K562 (cell line): ENCODE results near the gene FASN. TPM values are rescaled to one million over a fixed set of nuclear protein-coding genes. Genes with fewer than 3 reads are reported as not detected.

Experiments
- ATAC-seq: fragments of 200-7000 bp; cut with Tn5 transposase; 3 replicates; pipeline ENCODE4 v1.9.1; 2020; ENCODE audit warnings: moderate library complexity
- BruUV-seq: library from RNA; stranded (reverse); fragments of 400-500 nt; replicated peaks from 2 replicates; lab custom pipeline; 2021; lab: Mats Ljungman, UMichigan
- CTCF ChIA-PET: fragments of 300-600 bp; formaldehyde crosslinking; extraction: SDS; loops from one replicate; lab custom pipeline; 2021; ENCODE audit warnings: low intra/inter-chr PET ratio; lab: Yijun Ruan, JAX
- POLR2A ChIA-PET: fragments of 300-600, 350-650 bp; sonication (Branson Sonifier 250); formaldehyde crosslinking; extraction: SDS; loops from one replicate; lab custom pipeline; 2021; ENCODE audit warnings: antibody characterized with exemption, inconsistent platforms; lab: Yijun Ruan, JAX
- DNase-seq, 4 experiments: peaks; one replicate each; pipeline versions ENCODE4 v3.0.0 to v3.0.0-alpha.2; 2011 to 2018; ENCODE audit warnings: low spot score in 3 of 4, mixed read lengths in 3 of 4; ENCODE audit errors: extremely low read depth in 1 of 4
- FAIRE-seq: peaks from 2 replicates; lab custom pipeline; 2011; peaks lifted over from hg19 to GRCh38; lab: Jason Lieb, UNC
- H2AFZ ChIP-seq: 2 replicates; pipeline ENCODE4 v1.6.0; 2011; ENCODE audit warnings: low read depth, low read length, control low read depth, inconsistent platforms
- H3K27ac ChIP-seq: fragments of 200-600 bp; 3 replicates; pipeline ENCODE4 v1.8.0; 2011; ENCODE audit warnings: low read depth, mild to moderate bottlenecking, control low read depth, inconsistent platforms, low read length, moderate library complexity, mixed read lengths; ENCODE audit errors: extremely low read depth
- H3K27me3 ChIP-seq, 2 experiments: fragments of 300-600 bp in 1 of 2; 2 replicates in 1 of 2; 3 replicates in 1 of 2; pipeline versions ENCODE4 v1.6.0 to v1.8.0; 2011; ENCODE audit warnings: inconsistent platforms in 2 of 2, low read length in 2 of 2, mild to moderate bottlenecking in 1 of 2, mixed read lengths in 1 of 2, moderate library complexity in 1 of 2; ENCODE audit not compliant: control insufficient read depth in 2 of 2, insufficient read depth in 2 of 2
- H3K36me3 ChIP-seq: fragments of 300-600 bp; 3 replicates; pipeline ENCODE4 v1.8.0; 2011; ENCODE audit warnings: mild to moderate bottlenecking, low read length, inconsistent platforms; ENCODE audit not compliant: control insufficient read depth, insufficient read depth
- H3K4me1 ChIP-seq, 2 experiments: fragments of 200-600 bp in 1 of 2; replicated peaks in 1 of 2; 2 replicates in 1 of 2; 3 replicates in 1 of 2; pipeline versions ENCODE4 v1.5.1 to v1.8.0; 2011; ENCODE audit warnings: inconsistent platforms in 2 of 2, low read length in 2 of 2, mild to moderate bottlenecking in 1 of 2, mixed read lengths in 1 of 2, moderate library complexity in 1 of 2; ENCODE audit not compliant: control insufficient read depth in 2 of 2, insufficient read depth in 2 of 2
- H3K4me2 ChIP-seq: 2 replicates; pipeline ENCODE4 v1.6.1; 2011; ENCODE audit warnings: low read length, control low read depth, inconsistent platforms, mixed read lengths; ENCODE audit not compliant: insufficient read depth
- H3K4me3 ChIP-seq: fragments of 200-600 bp; sonication (generic), shearing (Covaris generic); 2 replicates; pipeline ENCODE4 v1.5.1; 2016; ENCODE audit warnings: control low read depth, inconsistent platforms
- H3K79me2 ChIP-seq: fragments of 200-600 bp; 3 replicates; pipeline ENCODE4 v1.8.0; 2011; ENCODE audit warnings: low read length, inconsistent platforms; ENCODE audit not compliant: control insufficient read depth, insufficient read depth
- H3K9ac ChIP-seq, 2 experiments: 2 replicates each; pipeline versions ENCODE4 v1.6.0 to v1.6.1; 2011; ENCODE audit warnings: low read depth in 2 of 2, low read length in 2 of 2, control low read depth in 1 of 2, inconsistent platforms in 1 of 2, mild to moderate bottlenecking in 1 of 2, mixed read lengths in 1 of 2; ENCODE audit not compliant: insufficient read depth in 1 of 2
- H3K9me1 ChIP-seq: one replicate; pipeline ENCODE4 v1.6.0; 2011; ENCODE audit warnings: inconsistent platforms, mild to moderate bottlenecking, low read length, moderate library complexity; ENCODE audit not compliant: control insufficient read depth, insufficient read depth
- H3K9me3 ChIP-seq: replicated peaks from 2 replicates; pipeline ENCODE4 v1.5.1; 2011; ENCODE audit warnings: low read depth, low read length, inconsistent platforms; ENCODE audit not compliant: control insufficient read depth, insufficient read depth
- H4K20me1 ChIP-seq: replicated peaks from 2 replicates; pipeline ENCODE4 v1.6.1; 2011; ENCODE audit warnings: low read length, inconsistent platforms, mixed read lengths; ENCODE audit not compliant: control insufficient read depth, insufficient read depth
- ERF ChIP-seq: fragments of 450-650 bp; formaldehyde crosslinking; IDR thresholded peaks from 2 replicates; pipeline ENCODE4 v1.4.0; 2020; ENCODE audit warnings: mild to moderate bottlenecking, mixed read lengths
- PHB ChIP-seq: fragments of 250-450 bp; sonication (Bioruptor Pico); IDR thresholded peaks from 2 replicates; pipeline ENCODE4 v1.5.0; 2021
- SMARCB1 ChIP-seq: IDR thresholded peaks from 2 replicates; pipeline ENCODE4 v1.6.1; 2011; ENCODE audit warnings: improper control_type of control experiment, low read depth; ENCODE audit not compliant: insufficient read length
- TARDBP ChIP-seq: fragments of 450-650 bp; IDR thresholded peaks from 2 replicates; pipeline ENCODE4 v1.6.1; 2016
- WGBS: fragments of 100-300 bp; shearing (Covaris generic); methylation state at CpG from one replicate; pipeline ENCODE4 v1.1.6; 2016; ENCODE audit warnings: low coverage, mixed read lengths; ENCODE audit not compliant: insufficient coverage; ENCODE audit errors: missing lambda C conversion rate; 5-methylcytosine and 5-hydroxymethylcytosine counted together
- in situ Hi-C: fragments of 300-500 bp; cut with MboI; formaldehyde crosslinking; loops from 4 replicates; pipeline ENCODE4 v1.15.0; 2018; ENCODE audit warnings: inconsistent platforms, mixed read lengths
- intact Hi-C: fragments of 100-400 bp; cut with micrococcal nuclease; formaldehyde crosslinking; loops from 2 replicates; pipeline ENCODE4 v1.14.2; 2022
- polyA plus RNA-seq, 8 experiments: library from polyadenylated mRNA; depleted of rRNA in 4 of 8; stranded (reverse) in 5 of 8; unstranded in 3 of 8; fragments of >200 nt; fragmentation: Nextera tagmentation in 2 of 8; fragmentation: Illumina TruSeq in 1 of 8; extraction: Ambion mirVana in 2 of 8; extraction: Trizol in 1 of 8; gene quantifications; 2 replicates each; pipeline versions ENCODE4 v1.2.1 to v1.2.3, GENCODE V29; 2011 to 2014; ENCODE audit warnings: inconsistent platforms in 1 of 8, missing spikeins in 1 of 8
- total RNA-seq, 7 experiments: library from RNA; depleted of rRNA in 6 of 7; stranded (reverse); fragments of >200 nt in 6 of 7; fragmentation: Illumina TruSeq in 2 of 7; extraction: Trizol in 2 of 7; gene quantifications; 2 replicates each; pipeline versions ENCODE4 v1.2.1 to v1.2.3, GENCODE V29; 2011 to 2021; ENCODE audit warnings: low replicate concordance in 1 of 7
- TF ChIP-seq, protein P1 (sequence below): fragments of 200-600 bp; sonication (generic); IDR thresholded peaks from one replicate; pipeline ENCODE4 v1.6.1; 2012; ENCODE audit warnings: mild to moderate bottlenecking, low read depth, low read length, inconsistent platforms
- TF ChIP-seq, protein P2 (sequence below): sonication (generic); formaldehyde crosslinking; IDR thresholded peaks from 2 replicates; pipeline ENCODE4 v1.8.1; 2023; ENCODE audit warnings: mild to moderate bottlenecking, missing genetic modification reagents
- TF ChIP-seq, protein P3 (sequence below): fragments of 450-650 bp; formaldehyde crosslinking; IDR thresholded peaks from 2 replicates; pipeline ENCODE4 v1.4.0; 2022; ENCODE audit warnings: mild to moderate bottlenecking, moderate library complexity

Gene FASN
- total and polyA plus RNA-seq, 9 of the 15 experiments (the other 6 are each of a cell fraction or from before 2014, with no cell fraction given): 0.15 to 663 (median 49.9) TPM

DNA sequence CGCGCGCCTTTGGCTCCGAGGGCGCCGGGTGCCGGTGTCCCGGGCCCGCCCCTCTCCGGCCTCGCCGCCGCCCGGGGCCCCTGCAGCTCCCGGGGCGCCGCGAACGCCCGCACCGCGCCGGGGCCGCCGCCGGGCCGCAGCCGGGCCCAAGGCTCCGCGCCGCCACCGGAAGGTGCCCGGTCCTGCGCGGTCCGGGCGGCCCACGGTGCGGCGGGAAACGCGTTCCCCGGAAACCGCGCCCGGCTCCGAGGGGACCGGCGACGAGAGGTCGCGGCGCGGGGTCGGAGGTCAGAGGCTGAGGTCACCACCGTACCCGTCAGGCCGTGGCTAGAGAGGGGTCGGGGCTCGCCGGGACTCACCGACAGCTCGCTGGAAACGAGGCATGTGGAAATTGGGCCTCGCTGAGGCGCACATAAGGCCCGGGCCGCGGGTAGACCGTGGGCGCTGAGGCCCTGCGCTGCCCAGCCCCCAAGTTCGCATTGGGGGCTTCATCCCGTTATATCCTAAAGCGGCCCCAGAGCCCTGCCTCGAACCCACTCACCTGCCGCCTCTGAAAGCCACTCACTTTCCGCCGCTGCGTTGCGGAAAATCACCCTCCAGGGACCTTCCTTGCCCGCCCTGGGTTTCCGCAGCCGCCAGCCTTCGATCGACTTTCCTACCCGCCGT, 32.3 kb downstream of the FASN start, which contains the start of gene DUS1L:
Gene DUS1L (minus strand): TSS at position 167 of the 666 bp plus-strand sequence. CDS start 745 bp downstream, outside the sequence.
- H3K79me2 ChIP-seq: peaks cover 28% of the 10 kb centered on the region
- peaks cover 3 to 54% of the 10 kb centered on the region in 2 experiments; a peak in 3 of 5 replicates for H3K4me1 ChIP-seq
- ATAC-seq (peak; percentile 81), DNase-seq (peak; percentile 76 to 91 (median 89)), FAIRE-seq (no peak)
- WGBS: 27% methylated on average over 59 of the region's 88 CpGs
- H3K27me3 ChIP-seq: no peaks in the 10 kb centered on the region
- peak within 1 kb of the TSS; percentile 98 to 100 for H3K9ac ChIP-seq
- peaks cover 37% of the 10 kb centered on the region; the same call in 2 of the 3 replicates for H3K36me3 ChIP-seq
- in situ Hi-C loops (no loop called here), intact Hi-C loops (no loop called here)
- H3K27ac ChIP-seq: peak within 1 kb of the TSS; percentile 87
- no peaks in the 10 kb centered on the region for H3K9me1 ChIP-seq
- ChIA-PET POLR2A (interaction anchor here (1.0 to 3.9 kb wide), 4 partner anchors 11 to 33 kb away, joined by 3 to 24 read pairs (median 5); partner anchors contain the start of gene FASN), CTCF (no interaction called here)
- TSS peak; percentile 97 for BruUV-seq
- H2AFZ ChIP-seq: peak within 1 kb of the TSS; percentile 99
- H3K9me3 ChIP-seq: no peaks in the 10 kb centered on the region
- H4K20me1 ChIP-seq: no peaks in the 10 kb centered on the region
- peak within 1 kb of the TSS; percentile 91 for H3K4me2 ChIP-seq
- peak within 1 kb of the TSS; percentile 99 for H3K4me3 ChIP-seq
- TF ChIP-seq, protein P1, sequence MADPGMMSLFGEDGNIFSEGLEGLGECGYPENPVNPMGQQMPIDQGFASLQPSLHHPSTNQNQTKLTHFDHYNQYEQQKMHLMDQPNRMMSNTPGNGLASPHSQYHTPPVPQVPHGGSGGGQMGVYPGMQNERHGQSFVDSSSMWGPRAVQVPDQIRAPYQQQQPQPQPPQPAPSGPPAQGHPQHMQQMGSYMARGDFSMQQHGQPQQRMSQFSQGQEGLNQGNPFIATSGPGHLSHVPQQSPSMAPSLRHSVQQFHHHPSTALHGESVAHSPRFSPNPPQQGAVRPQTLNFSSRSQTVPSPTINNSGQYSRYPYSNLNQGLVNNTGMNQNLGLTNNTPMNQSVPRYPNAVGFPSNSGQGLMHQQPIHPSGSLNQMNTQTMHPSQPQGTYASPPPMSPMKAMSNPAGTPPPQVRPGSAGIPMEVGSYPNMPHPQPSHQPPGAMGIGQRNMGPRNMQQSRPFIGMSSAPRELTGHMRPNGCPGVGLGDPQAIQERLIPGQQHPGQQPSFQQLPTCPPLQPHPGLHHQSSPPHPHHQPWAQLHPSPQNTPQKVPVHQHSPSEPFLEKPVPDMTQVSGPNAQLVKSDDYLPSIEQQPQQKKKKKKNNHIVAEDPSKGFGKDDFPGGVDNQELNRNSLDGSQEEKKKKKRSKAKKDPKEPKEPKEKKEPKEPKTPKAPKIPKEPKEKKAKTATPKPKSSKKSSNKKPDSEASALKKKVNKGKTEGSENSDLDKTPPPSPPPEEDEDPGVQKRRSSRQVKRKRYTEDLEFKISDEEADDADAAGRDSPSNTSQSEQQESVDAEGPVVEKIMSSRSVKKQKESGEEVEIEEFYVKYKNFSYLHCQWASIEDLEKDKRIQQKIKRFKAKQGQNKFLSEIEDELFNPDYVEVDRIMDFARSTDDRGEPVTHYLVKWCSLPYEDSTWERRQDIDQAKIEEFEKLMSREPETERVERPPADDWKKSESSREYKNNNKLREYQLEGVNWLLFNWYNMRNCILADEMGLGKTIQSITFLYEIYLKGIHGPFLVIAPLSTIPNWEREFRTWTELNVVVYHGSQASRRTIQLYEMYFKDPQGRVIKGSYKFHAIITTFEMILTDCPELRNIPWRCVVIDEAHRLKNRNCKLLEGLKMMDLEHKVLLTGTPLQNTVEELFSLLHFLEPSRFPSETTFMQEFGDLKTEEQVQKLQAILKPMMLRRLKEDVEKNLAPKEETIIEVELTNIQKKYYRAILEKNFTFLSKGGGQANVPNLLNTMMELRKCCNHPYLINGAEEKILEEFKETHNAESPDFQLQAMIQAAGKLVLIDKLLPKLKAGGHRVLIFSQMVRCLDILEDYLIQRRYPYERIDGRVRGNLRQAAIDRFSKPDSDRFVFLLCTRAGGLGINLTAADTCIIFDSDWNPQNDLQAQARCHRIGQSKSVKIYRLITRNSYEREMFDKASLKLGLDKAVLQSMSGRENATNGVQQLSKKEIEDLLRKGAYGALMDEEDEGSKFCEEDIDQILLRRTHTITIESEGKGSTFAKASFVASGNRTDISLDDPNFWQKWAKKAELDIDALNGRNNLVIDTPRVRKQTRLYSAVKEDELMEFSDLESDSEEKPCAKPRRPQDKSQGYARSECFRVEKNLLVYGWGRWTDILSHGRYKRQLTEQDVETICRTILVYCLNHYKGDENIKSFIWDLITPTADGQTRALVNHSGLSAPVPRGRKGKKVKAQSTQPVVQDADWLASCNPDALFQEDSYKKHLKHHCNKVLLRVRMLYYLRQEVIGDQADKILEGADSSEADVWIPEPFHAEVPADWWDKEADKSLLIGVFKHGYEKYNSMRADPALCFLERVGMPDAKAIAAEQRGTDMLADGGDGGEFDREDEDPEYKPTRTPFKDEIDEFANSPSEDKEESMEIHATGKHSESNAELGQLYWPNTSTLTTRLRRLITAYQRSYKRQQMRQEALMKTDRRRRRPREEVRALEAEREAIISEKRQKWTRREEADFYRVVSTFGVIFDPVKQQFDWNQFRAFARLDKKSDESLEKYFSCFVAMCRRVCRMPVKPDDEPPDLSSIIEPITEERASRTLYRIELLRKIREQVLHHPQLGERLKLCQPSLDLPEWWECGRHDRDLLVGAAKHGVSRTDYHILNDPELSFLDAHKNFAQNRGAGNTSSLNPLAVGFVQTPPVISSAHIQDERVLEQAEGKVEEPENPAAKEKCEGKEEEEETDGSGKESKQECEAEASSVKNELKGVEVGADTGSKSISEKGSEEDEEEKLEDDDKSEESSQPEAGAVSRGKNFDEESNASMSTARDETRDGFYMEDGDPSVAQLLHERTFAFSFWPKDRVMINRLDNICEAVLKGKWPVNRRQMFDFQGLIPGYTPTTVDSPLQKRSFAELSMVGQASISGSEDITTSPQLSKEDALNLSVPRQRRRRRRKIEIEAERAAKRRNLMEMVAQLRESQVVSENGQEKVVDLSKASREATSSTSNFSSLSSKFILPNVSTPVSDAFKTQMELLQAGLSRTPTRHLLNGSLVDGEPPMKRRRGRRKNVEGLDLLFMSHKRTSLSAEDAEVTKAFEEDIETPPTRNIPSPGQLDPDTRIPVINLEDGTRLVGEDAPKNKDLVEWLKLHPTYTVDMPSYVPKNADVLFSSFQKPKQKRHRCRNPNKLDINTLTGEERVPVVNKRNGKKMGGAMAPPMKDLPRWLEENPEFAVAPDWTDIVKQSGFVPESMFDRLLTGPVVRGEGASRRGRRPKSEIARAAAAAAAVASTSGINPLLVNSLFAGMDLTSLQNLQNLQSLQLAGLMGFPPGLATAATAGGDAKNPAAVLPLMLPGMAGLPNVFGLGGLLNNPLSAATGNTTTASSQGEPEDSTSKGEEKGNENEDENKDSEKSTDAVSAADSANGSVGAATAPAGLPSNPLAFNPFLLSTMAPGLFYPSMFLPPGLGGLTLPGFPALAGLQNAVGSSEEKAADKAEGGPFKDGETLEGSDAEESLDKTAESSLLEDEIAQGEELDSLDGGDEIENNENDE: peak; percentile 25
- TF ChIP-seq TARDBP (no peak; the same call in 1 of the 2 replicates), ERF (CRISPR knock-in tag) (peak; percentile 92; the same call in 1 of the 2 replicates), PHB (CRISPR knock-in tag) (peak; percentile 66; the same call in 1 of the 2 replicates), SMARCB1 (no peak)
- TF ChIP-seq, protein P2, sequence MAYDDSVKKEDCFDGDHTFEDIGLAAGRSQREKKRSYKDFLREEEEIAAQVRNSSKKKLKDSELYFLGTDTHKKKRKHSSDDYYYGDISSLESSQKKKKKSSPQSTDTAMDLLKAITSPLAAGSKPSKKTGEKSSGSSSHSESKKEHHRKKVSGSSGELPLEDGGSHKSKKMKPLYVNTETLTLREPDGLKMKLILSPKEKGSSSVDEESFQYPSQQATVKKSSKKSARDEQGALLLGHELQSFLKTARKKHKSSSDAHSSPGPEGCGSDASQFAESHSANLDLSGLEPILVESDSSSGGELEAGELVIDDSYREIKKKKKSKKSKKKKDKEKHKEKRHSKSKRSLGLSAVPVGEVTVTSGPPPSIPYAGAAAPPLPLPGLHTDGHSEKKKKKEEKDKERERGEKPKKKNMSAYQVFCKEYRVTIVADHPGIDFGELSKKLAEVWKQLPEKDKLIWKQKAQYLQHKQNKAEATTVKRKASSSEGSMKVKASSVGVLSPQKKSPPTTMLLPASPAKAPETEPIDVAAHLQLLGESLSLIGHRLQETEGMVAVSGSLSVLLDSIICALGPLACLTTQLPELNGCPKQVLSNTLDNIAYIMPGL (CRISPR knock-in tag): 0 out of 2 replicates have a peak, but pooled peaks have one; percentile 63
- TF ChIP-seq, protein P3, sequence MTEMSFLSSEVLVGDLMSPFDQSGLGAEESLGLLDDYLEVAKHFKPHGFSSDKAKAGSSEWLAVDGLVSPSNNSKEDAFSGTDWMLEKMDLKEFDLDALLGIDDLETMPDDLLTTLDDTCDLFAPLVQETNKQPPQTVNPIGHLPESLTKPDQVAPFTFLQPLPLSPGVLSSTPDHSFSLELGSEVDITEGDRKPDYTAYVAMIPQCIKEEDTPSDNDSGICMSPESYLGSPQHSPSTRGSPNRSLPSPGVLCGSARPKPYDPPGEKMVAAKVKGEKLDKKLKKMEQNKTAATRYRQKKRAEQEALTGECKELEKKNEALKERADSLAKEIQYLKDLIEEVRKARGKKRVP (CRISPR knock-in tag): 0 out of 2 replicates have a peak, but pooled peaks have one; percentile 51
